Activated CD4-positive, alpha-beta T cell treated with anti-CD3 and anti-CD28 coated beads for 24 hours (primary cell): ENCODE measurements around the gene IRF2BP1.
"Not testable (repeated sequence)": the region's sequence is repeated elsewhere in the genome, so short reads cannot be mapped to it uniquely, and the experiment has no call there.

Experiments
- DNase-seq, 2 donors: peaks; one replicate each; pipeline ENCODE4 v3.0.0-alpha.2; 2020; ENCODE audit warnings: low read depth in 2 of 2

The IRF2BP1 gene

GRCh38 chr19:45882652-45883585, 3.0 kb downstream of the IRF2BP1 start:
- peak; percentile 75 to 85 for DNase-seq

DNA sequence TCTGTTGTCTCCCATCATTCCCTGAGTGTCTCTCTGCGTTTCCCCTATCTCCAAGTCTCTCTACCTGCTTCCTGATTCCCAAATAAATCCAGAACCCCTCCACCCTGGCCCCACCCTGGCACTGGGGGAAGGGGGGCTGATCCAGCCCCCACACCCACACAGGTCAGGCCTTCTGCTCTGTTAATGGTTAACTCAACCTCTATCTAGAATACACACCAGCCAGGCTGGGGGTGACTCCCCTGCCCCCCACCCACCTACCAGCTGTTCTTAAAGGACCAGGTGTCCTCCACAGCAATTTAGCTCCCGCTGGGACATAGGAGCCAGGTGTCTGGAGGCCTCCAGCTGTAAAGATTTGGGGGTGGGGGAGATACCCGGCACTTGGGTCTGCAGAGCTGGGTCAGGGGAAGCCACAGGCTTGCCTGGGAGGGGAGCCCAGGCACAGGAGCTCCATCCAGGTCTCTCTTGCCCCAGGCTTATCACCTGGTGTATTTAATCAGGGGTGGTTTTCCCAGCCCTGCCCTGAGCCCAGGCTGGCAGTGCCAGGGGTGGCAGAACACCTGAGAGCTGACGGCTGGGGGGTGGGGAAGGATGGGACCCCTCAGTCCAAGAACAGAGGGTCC, 3.9 kb downstream of the IRF2BP1 start:
- no peak for DNase-seq

- no peak for DNase-seq
Observed at GRCh38 chr19:45881082-45881908, 4.6 kb downstream of the IRF2BP1 start.

DNA sequence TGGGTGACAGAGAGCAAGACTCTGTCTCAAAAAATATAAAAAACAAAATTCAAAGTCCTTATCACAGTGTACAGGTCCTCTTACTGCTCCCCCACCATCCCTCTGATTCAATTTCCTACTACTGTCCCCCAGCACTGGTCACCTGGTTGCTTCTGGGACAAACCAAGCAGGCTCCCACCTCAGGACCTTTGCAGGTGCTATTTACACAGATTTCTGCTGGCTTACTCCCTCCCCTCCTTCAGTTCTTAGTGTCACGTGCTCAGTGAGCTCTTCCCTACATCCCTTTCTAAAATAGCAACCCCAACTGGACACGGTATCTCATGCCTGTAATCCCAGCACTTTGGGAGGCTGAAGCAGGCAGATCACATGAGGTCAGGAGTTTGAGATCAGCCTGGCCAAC, 6.0 kb downstream of the IRF2BP1 start:
- no peak for DNase-seq

GRCh38 chr19:45879055-45879454, 6.9 kb downstream of the IRF2BP1 start:
- DNase-seq: no peak

DNA sequence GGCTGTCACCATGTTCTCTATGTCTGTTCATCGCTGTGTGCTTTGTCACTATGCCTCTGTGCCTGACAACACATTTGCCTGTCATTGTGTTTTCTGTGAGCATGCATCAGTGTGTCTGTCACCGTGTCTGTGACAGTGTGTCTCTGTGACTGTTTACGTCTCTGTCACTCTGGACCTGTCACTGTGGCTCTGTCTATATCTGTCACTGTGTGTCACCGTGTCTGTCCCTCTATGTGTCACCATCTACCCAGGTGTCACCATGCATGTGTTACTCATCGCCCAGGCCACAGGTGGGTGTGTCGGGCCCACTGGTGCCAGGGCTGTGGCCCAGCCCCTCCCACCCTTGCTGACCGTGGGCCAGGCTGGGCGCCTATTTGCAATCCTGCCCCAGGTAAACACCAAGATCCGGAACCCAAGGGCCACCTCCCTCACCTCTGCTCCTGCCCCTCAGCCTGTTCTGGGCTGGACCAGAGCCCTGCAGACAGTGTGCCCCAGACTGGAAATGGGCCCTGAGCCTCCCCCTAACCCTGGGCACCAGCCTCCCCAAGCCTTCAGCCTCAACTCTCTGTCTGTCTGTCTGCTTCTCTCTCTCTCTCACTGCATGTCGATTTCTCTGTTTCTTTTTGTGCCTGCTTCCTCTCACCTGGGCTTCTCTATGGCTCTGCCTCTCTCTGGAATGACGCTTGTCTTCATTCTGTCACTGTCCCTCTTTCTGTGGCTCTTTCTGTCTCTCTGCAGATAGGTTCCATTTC, 7.7 kb downstream of the IRF2BP1 start:
- DNase-seq: no peak

DNA sequence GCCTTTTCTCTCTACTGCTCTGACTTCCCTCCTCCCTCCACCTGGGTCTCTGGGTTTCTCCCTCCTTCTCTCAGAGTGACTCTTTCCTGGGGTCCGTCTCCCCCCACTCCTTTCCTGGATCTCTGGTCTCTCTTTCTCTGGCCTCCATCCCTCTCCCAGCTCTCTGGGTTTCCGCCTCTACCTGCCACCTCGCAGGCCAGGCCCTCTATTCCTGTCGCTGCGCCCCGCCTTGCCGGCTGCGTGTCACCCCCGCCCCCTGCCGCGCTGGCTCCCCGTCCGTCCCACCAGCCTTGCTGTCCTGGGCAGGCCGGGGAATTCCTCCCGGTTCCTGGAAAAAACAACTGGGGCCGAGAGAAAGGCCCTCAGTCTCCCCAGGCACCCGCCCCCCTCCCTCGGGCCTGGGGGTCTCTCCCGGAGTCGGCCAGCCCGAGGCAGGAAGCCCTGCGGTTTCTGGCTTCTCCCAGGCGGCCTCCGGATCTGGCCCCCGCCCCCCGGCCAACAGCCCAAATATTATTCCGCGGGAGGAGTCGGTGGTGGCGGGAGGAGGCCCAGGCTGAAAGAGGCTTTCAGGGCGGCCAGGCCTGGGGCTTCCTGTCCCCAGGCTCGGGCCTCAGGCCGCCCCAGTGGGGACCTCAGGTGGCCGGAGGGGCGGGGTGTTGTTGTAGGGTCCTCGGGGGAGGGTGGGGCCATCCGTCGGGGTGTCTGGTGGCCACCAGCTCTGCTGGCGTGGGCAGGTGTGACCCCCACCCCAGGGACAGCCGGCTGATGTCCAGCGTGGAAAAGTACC, 9.3 kb downstream of the IRF2BP1 start:
- DNase-seq: no peak

DNA sequence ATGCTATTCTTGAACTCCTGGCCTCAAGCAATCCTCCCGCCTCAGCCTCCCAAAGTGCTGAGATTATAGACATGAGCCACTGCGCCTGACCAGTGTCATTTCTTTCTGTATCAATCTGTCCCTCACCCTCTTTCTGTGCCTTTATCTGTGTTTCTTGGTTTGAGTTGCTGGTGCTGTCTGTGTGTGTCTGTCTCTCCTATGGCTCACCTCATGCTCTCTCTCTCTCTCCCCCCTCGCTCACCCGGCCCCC, 9.9 kb downstream of the IRF2BP1 start:
- no peak for DNase-seq

- no peak for DNase-seq
Observed at GRCh38 chr19:45874620-45874966, 11.3 kb downstream of the IRF2BP1 start.

- no peak for DNase-seq
Observed at GRCh38 chr19:45873219-45873772, 12.6 kb downstream of the IRF2BP1 start.

DNA sequence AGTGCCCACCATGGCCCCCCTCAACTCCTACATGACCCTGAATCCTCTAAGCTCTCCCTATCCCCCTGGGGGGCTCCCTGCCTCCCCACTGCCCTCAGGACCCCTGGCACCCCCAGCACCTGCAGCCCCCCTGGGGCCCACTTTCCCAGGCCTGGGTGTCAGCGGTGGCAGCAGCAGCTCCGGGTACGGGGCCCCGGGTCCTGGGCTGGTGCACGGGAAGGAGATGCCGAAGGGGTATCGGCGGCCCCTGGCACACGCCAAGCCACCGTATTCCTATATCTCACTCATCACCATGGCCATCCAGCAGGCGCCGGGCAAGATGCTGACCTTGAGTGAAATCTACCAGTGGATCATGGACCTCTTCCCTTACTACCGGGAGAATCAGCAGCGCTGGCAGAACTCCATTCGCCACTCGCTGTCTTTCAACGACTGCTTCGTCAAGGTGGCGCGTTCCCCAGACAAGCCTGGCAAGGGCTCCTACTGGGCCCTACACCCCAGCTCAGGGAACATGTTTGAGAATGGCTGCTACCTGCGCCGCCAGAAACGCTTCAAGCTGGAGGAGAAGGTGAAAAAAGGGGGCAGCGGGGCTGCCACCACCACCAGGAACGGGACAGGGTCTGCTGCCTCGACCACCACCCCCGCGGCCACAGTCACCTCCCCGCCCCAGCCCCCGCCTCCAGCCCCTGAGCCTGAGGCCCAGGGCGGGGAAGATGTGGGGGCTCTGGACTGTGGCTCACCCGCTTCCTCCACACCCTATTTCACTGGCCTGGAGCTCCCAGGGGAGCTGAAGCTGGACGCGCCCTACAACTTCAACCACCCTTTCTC, 13.6 kb downstream of the IRF2BP1 start:
- DNase-seq: no peak

DNA sequence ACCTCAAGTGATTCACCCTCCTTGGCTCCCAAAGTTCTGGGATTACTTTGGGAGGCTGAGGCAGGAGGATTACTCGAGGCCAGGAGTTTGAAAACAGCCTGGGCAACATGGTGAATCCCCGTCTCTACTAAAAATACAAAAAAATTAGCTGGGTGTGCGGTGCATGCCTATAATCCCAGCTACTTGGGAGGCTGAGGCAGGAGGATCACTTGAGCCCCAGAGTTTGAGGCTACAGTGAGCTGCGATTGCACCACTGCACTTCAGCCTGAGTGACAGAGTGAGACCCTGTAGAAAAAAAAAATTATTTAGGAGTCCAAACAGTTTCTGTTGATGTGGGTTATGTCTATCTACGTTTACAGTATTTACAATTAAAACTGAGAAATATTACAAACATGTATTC, 15.1 kb downstream of the IRF2BP1 start:
- no peak for DNase-seq

GRCh38 chr19:45867241-45867640, 18.7 kb downstream of the IRF2BP1 start:
- DNase-seq: not testable (repeated sequence)

- no peak for DNase-seq
Observed at GRCh38 chr19:45866400-45867176, 19.4 kb downstream of the IRF2BP1 start.

DNA sequence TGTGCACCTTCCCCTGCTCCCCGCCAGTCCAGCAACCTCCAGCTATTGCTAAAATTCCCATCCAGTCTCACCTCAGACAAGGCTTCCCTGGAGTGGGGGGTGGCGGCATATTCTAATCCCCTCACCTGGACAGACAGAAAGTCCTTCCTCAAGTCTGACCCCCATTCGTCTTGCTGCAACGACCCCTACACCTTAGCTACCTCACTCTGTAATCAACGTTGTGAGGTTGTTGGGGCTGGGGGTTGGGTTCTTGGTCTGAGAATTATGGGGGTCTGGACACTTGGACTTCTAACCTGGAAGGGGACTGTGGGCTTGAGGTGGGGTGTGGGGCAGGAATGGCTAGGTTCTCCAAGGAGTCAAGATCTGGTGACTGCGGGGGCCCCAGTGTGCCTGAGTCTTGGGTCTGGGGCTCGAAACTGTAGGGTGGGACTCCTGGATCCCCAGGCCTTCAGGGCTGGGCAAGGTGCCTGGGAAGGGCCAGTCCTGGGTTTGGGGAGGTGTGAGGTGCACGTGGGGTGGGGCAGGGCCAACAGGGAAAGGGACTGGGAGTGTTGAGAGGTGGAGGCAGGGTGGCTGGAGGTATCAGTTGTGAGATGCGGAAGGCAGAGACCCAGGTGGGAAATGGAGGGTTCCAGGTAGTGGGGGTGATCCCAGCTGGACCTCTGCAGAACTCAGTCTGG, 20.5 kb downstream of the IRF2BP1 start:
- DNase-seq: no peak

DNA sequence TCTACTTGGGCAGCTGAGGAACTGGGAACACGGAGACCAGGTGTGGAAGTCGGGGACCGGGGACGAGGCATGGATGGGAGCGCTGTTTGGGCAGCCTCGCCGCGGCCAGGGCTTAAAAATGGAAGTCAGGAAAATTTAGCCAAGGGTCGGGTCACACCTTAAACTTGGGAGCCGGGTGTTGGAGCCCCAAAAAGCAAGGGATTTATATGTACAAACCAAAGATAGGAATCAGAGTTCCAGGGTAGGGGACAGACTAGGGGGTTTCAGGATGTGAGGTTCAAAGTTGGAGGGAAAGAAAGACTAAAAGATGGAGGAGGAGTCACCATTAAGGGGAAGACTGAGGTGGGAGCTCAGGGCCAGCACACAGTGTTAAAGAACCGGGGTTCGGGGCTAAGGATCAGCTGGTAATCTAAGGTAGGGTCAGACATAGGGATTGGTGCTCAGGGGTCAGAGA, 21.3 kb downstream of the IRF2BP1 start:
- DNase-seq: no peak

DNA sequence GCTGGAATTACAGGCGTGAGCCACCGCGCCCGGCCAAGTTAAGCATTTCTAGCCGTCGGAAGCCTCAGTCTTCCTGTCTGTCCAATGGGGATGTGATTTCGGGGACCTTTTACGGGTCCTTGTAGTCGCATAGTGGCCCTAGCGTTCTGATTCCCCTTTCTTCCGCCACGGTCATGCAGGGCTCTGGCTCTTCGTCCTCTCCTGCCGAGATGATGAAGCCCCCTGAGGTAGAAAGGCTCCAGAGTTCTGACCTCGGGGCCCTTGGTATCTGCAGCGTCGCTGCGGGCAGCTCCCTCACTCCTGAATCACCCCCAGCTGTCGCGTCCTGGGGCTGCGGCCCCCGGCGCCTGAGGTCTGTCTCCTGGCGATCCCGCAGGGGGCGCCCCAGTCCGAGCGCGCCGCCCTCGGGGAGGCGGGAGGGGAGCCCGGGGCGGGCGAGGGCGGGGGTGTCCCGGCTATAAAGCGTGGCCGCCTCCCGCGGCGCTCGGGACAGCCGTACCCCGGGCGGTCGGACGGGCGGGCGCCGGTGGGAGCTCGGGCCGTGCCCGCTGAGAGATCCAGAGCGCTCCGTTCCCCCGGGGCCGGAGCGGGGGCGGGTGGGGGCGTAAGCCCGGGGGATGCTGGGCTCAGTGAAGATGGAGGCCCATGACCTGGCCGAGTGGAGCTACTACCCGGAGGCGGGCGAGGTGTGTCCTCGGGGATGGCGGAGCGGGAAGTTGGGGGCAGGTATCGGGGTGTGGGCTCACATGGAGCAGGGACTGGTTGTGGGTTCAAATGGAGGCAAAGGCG, 21.9 kb downstream of the IRF2BP1 start, which contains the start of gene FOXA3:
Gene FOXA3, plus strand, starts transcription at position 487 of the 789 bp plus-strand sequence. Its CDS starts 131 bp downstream, at position 618.
- DNase-seq: no peak
